ENCODE results near the gene SUGP2.

- TF ChIP-seq EZH2phosphoT487 (IDR thresholded peaks at IDR 0.05; ENCODE audit: insufficient read depth, low read depth) (no peak), EZH2 (IDR thresholded peaks at IDR 0.05; ENCODE audit: insufficient read depth, poor library complexity, severe bottlenecking) (no peak)
Measured at GRCh38 chr19:18991006-18991405, 42.3 kb downstream of the SUGP2 start.

Data from GM23248 (cell line).